Pons (tissue), 1 donor: Measurements from ENCODE around the gene MEGF11.
"Not testable (repeated sequence)": the region's sequence is repeated elsewhere in the genome, so short reads cannot be mapped to it uniquely, and the experiment has no call there.

Experiments
- DNase-seq: peaks from one replicate; pipeline ENCODE4 v3.0.0-alpha.2; 2016; ENCODE audit warnings: low spot score

The MEGF11 gene

GRCh38 chr15:66027268-66027805 lies 226.2 kb downstream of the MEGF11 start:
- DNase-seq, result no peak

DNA sequence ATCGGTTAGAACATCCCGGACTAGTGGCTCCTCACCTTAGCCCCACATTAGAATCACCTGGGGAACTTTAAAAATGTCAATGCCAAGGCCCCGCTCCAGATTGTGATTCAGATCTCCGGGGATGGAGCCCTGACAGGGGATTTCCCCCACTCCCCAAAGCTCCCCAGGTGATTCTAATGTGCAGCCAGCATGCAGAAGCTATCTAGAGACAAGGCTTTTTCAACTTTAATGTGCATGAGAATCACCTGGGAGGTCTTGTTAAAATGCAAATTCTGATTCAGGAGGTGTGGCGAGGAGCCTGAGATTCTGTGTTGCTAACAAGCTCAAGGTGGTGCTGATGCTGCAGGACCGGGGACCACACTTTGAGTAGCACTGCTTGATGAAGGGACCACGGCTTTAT lies 227.6 kb downstream of the MEGF11 start:
- no peak for DNase-seq

DNA sequence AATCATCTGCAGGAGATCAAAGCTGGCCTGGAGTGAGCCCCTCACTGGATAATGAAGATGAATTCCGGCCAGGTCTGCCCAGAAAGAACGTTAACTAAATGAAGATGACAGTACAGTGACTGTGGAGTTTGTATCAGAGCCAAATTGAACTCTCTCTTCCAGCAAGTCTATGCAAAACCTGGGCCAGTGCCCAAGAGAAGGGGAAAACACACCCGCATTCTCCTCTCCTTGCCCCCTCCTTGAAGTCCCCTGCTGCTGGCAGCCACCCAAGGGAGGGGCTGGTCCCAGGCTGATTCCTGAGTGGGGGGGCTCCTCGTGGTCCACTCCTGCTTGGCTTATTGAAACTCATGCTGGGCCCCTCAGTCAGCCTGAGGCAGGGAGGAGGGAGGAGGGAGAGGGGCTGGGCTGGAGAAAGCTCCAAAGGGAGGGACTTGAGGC lies 228.5 kb downstream of the MEGF11 start:
- DNase-seq, result peak; percentile 31

GRCh38 chr15:66024116-66024515 lies 229.4 kb downstream of the MEGF11 start:
- DNase-seq, result no peak

- peak; percentile 78 for DNase-seq
Measured at GRCh38 chr15:66023311-66023972, 230.1 kb downstream of the MEGF11 start.

- no peak for DNase-seq
Measured at GRCh38 chr15:66022163-66022525, 231.4 kb downstream of the MEGF11 start.

GRCh38 chr15:66021496-66022162 lies 231.9 kb downstream of the MEGF11 start:
- no peak for DNase-seq

GRCh38 chr15:66019826-66020398 lies 233.6 kb downstream of the MEGF11 start:
- no peak for DNase-seq

- no peak for DNase-seq
Measured at GRCh38 chr15:66019368-66019767, 234.2 kb downstream of the MEGF11 start.

- DNase-seq, result no peak
Measured at GRCh38 chr15:66018488-66018797, 235.1 kb downstream of the MEGF11 start.

- no peak for DNase-seq
Measured at GRCh38 chr15:66017792-66018487, 235.6 kb downstream of the MEGF11 start.

- no peak for DNase-seq
Measured at GRCh38 chr15:66017000-66017399, 236.6 kb downstream of the MEGF11 start.

DNA sequence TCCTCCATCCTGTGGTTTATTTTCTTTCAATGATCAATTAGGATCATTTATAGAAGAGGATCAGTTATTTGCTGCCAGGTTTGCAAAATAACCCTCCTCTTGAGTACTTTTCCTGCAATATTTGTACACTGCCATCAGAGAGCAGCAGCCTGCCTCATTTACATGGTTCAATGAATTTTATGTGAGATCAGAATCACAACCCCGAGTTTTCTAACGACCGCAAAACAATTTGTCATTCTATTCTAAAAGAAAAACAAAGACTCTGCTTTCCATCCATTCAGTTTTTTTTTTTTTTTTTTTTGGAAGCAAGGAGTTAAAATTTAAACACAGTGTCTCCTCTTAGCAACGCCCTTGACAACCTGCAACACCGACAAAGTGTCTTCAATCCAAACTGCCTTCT lies 237.4 kb downstream of the MEGF11 start:
- no peak for DNase-seq

- DNase-seq, result no peak
Measured at GRCh38 chr15:66014635-66015182, 238.8 kb downstream of the MEGF11 start.

DNA sequence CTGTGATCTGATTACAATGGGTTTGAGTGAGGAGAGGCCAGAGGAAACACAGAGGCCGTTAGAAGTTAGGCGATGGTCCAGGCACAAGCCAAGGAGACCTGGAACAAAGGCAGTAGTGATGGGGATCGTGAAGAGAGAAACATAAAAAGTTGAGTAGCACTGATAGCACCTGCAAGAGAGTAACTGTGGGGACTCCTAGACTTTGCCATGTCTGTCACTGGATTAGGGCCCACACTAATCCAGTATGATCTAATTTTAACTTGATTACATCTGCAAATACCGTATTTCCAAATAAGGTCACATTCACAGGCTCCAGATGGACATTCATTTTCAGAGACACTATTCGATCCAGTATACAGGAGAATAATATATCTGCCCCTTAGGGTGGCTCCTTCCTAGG lies 239.5 kb downstream of the MEGF11 start:
- DNase-seq, result no peak

DNA sequence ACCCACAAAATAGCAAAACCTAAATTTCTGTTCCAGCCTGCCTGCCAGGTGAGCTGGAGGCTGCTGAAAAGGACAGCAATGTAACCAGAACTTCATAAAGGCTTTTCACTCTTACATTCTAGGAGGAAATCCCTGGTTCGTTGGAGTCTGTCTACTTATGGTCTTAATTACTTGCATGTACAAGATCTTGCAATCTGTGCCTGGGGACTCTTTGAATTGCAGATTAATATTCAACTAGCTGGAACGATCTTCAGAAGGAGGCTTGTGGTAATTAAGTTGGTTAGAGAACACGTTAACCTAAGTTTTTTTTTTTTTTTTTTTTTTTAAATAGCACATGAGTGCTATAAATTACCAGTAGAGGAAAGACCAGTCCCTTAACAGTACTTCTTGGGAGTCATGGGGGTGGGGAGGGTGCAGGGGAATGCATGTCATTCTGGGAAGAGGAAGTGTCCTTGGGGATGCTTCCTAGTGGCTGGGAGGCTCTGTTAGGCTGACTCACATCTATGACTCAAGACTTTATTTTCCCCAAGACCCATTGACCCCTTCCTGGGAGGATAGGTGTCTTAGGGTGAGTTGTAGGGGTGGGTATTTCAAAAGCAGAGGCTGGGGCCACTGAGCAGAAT lies 244.5 kb downstream of the MEGF11 start:
- no peak for DNase-seq

- no peak for DNase-seq
Measured at GRCh38 chr15:66007663-66008262, 245.8 kb downstream of the MEGF11 start.

DNA sequence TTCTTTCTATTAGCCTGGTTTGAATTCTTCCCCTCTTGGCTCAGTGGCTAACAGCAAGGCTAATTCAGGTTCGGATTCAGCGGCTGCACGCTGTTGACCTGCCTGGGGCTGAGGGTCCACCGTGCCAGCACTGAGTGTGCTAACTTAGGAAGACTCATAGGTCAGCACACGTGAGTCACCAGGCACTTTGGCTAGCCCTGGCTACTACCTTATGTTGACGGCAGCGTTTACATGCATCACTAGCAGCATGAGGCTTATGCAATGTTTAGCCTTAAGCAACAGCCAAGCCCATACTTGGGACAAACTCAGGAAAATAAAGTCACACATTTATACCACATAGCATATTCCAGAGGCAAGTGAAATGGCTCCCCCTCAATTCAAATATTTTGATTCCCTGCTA lies 246.6 kb downstream of the MEGF11 start:
- no peak for DNase-seq

DNA sequence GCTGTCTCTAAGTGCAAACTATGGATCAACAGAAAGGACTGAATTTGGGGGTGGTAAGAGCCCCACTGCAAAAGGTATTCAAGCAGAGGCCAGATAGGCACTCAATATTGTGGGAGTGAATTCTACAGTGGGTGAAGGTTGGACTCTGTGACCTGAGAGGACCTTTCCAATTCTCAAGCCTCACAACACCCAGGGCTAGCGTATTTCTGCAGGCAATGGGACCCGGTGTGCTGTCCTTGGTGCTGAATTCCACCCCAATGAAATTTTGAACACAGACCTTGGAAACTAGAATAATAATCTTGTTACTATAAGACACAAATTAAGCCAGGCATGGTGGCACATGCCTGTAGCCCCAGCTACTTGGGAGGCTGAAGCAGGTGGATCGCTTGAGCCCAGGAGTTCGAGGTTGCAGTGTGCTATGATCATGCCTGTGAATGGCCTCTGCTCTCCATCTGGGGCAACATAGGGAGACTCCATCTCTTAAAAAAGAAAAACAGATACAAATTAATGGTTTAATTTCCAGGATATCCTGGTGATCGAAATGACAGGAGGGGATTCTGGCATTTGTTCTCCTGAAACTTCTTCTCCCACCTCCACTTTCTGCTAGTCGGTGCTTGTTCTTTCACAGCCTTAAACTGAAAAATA lies 248.8 kb downstream of the MEGF11 start:
- no peak for DNase-seq

DNA sequence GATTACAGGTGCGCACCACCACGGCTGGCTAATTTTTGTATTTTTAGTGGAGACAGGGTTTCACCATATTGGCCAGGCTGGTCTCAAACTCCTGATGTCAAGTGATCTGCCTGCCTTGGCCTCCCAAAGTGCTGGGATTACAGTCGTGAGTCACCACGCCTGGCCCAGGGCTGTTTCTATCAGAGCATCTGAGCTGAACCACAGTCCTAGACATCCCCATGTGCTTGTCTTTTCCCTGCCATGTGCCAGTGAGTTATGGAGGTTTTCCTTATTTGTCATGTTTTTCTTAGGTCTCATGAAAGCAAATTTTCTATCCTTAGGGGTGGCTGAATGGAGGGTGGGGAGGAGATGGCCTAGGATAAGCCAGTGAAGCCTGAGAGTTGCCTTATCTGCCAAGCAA lies 250.4 kb downstream of the MEGF11 start:
- not testable (repeated sequence) for DNase-seq
